HuH-7.5 (cell line): ENCODE data around the gene GPC2.
"Not testable (repeated sequence)": the region's sequence is repeated elsewhere in the genome, so short reads cannot be mapped to it uniquely, and the experiment has no call there.

Source experiments
- DNase-seq: peaks from one replicate; pipeline ENCODE4 v3.0.0; 2011; ENCODE audit warnings: low spot score

Gene GPC2

GRCh38 chr7:100204454-100204853 is 27.3 kb upstream of the GPC2 start:
- DNase-seq, result no peak

DNA sequence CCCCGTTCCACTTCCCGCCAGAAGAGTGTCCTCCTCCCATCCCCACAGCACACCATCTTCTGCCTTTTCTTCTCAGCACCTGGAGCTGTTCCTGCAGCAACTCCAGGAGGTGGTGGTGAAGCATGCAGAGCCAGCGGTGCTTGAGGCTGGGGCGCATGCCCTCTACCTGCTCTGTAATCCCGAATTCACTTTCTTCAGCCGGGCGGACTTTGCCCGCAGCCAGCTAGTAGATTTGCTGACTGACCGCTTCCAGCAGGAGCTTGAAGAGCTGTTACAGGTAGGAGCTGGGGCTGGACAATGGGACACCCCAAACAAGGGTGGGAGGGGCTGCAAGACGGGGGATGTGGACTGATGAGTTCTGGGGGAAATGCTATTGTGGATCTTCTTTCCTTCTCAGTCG is 23.5 kb upstream of the GPC2 start:
- DNase-seq, result no peak

- DNase-seq, result no peak
Measured at GRCh38 chr7:100198266-100198665, 21.1 kb upstream of the GPC2 start.

- not testable (repeated sequence) for DNase-seq
Measured at GRCh38 chr7:100195901-100196322, 18.7 kb upstream of the GPC2 start.

GRCh38 chr7:100195222-100195621 is 18.0 kb upstream of the GPC2 start:
- no peak for DNase-seq

DNA sequence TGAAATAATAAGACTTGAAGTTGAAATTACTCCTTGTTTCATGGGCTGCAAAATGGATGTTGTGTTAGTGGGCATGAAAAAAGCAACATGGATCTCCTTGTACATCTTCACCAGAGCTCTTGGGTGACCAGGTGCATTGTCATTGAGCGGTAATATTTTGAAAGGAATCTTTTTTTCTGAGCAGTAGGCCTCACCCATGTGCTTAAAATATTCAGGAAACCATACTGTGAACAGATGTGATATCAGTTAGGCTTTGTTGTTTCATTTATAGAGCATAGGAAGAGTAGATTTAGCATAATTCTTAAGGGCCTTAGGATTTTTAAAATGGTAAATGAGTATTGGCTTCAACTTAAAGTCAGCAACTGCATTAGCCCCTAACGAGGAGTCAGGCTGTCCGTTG is 15.8 kb upstream of the GPC2 start:
- no peak for DNase-seq

- DNase-seq, result not testable (repeated sequence)
Measured at GRCh38 chr7:100192281-100192862, 15.2 kb upstream of the GPC2 start.

GRCh38 chr7:100191775-100192174 is 14.6 kb upstream of the GPC2 start:
- no peak for DNase-seq

GRCh38 chr7:100190048-100190711 is 13.0 kb upstream of the GPC2 start:
- DNase-seq, result no peak

GRCh38 chr7:100189061-100189460 is 11.9 kb upstream of the GPC2 start:
- no peak for DNase-seq

DNA sequence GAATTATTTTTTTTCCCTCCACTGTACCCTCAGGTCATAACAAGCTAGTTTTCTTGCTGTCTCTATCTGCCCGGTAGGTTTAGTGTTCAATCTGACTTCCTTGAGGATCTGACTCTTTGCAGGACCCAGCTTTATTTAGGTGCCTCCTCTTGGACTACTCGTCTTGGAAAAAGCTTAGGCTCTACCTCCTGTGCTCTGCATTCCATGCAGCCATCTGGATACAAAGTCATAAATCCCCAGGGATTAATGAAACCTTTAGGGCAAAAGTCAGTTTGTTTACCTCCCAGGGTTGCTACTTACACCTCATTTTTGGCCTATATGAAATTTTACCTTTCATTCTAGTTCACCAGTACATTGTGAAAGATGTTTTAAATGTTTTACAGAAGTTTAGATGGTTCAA is 8.5 kb upstream of the GPC2 start:
- DNase-seq, result no peak

DNA sequence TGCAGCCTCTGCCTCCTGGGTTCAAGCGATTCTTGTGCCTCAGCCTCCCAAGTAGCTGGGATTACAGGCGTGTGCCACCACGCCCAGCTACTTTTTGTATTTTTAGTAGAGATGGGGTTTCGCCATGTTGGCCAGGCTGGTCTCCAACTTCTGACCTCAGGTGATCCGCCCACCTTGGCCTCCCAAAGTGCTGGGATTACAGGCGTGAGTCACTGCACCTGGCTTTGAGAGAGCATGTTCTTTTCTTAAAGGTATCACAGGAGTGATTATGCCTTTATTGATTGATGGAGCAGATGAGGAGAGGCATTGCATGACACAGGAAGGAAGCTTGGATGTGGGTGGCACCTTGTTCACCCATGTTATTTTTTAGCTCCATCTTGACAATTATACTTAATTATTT is 5.9 kb upstream of the GPC2 start:
- not testable (repeated sequence) for DNase-seq

DNA sequence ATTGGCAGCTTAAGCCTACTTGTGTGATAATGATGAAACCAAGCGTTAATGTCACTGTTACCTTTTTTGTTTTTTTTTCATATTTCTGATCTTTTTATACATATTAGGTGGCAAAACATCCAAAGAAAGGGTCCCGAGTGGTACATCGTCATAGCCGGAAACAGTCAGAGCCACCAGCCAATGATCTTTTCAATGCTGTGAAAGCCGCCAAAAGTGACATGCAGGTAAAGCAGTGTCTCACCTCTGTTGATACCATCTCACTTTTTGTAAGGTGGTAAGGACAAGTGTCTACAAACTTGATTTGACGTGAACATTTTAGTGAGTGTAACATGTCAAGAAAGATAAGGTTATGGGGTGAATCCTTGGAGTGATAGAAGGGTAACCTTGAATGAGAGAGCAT is 5.4 kb upstream of the GPC2 start:
- DNase-seq, result not testable (repeated sequence)

DNA sequence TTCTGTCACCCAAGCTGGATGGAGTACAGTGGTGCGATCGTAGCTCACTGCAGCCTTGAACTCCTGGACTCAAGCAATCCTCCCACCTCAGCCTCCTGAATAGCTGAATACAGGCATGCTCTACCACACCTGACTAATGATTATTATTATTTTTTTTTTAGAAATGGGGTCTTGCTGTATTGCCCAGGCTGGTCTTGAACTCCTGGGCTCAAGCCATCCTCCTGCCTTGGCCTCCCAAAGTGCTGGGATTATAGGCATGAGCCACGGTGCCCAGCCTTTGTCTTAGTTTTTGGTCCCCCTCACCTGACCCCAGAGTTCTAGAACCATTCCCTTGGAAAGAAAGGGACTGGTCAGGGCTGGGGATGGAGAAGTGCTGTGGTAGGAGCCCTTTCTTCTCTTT is 2.9 kb upstream of the GPC2 start:
- DNase-seq, result not testable (repeated sequence)

DNA sequence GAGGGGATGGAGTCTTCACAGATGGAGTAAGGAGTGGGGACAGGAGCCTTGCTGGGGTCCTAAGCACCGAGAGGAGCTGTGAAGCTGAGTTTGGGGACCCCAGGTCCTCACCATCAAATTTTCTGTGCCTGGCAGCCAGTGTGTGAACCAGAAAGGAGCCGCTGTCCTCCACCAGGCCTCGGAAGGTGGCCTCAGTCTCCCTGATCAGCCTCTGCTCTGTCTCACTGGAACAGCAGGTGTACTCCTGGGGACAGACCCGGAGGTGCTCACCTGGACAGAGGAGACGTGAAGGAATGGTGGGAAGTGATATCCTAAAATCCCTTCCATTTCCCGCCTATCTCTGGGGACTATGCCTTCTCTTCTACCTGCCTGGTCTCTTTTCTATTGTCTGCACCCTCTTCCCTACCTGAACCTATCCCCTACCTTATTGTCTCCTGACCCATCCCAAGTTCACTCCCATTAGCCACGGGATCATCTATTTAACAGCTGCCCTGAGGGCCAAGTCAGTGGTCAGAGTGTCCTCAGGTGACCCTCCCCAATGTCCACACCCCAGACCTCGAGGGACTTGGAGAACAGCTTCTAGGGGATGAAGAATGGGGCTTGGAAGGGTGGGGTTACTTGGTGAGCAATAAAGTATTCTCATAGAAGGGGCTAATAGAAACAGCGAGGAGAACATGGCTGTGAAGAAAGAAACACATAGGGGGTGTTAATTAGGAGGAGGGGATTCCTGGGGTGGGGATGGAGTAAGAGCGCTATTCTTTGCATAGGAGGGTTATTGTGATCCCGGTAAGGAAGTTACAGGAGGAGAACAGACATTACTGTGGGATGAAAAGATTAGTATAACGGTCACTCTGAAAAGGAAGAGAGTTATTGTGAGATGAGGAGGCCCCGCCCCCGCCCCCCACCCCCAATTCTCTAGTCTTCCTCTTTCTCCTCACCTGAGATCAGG is 811 bp downstream of the GPC2 start:
- no peak for DNase-seq

DNA sequence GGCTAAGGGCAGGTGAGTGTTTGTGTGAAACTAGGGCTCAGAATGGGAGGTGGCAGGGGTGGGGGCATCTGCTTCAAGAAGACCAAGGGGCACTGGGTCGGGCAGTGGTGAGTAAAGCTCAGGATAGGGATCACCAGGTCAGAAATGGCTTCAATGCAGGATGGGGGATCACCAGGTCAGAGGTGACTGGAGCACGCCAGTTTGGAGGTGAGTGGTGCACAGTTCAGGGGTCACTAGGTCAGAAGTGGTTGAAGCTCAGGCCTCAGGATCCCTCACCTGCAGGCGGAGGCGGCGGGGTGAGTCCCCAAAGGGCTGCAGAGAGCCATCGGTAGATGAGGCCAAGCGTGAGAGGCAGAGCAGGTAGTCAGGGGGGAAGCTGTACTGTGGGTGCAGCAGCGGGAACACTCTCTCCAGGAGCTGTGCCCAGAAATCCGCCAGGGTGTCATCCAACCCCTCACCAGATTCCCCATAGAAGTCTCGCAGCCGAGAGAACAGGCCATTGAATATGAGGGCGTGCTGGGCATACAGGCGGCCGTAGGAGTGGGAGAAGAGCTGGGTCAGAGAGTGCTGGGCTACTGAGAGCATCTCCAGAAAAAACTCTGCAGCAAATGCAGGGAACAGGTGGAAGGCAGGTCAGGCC is 1.8 kb downstream of the GPC2 start:
- DNase-seq, result no peak

DNA sequence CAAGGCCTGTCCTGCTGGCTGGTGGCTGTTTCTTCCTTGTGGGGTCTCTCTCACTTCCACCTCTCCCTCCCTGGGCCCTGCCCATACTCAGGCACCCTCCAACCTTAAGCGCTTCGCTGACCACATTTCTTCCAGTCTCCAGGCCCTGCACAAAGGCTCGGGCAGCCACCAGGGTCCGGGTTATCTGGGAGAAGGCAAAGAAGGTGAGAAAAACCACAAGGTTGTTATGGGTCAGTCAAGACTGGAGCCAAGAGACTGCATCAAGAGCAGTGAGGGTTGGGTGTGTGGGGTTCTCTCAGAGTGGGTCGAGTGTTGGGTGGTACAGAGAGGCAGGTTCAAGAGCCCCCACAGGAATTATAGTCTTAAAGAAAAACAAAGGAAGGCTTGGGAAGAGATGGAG is 2.6 kb downstream of the GPC2 start:
- DNase-seq, result no peak

- no peak for DNase-seq
Measured at GRCh38 chr7:100173806-100174495, 3.2 kb downstream of the GPC2 start.

DNA sequence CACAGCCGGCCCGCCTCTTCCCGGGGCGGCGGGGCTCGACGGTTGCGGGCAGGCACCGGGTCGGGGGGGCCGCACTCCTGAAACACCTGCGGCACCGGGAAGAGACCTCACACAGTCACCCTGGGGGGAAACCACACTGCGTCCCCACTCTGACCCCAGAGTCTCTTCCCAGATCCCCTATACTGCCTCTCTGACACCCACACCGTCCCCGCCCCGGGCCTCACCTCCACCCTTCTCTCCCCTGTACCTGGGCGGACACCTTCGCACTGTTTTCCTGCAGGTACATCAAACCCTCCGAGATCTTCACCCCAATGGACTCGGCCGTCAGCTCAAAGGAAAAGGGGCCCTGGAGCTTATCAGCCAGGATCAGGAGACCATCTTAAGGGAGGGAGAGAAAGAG is 5.3 kb downstream of the GPC2 start:
- peak; percentile 31 for DNase-seq

- peak; percentile 66 for DNase-seq
Measured at GRCh38 chr7:100171087-100171681, 6.0 kb downstream of the GPC2 start.

- peak; percentile 19 for DNase-seq
Measured at GRCh38 chr7:100170101-100170897, 6.9 kb downstream of the GPC2 start.
